ENCODE measurements around the gene JAKMIP3.

DNA sequence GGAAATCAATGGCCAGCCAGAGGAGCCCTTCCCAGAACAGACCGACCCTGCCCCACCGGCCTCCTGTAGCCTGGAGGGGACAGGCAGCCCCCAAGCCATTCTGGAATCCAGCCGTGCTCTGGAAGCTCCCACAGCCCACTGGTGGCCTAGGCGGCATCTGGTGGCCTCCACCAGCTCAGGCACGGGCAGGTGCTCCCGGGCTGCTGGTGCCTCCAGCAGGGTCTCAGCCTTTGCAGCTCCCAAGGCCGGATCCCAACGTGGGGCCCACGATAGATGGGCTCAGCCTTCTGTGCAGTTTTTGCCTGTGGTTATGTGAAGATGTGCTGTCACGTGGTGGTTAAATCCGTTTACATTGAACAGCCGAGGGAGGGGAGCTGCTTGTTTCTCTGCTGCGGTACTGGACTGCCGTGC lies 44.4 kb downstream of the JAKMIP3 start:
- TF ChIP-seq, protein P1, sequence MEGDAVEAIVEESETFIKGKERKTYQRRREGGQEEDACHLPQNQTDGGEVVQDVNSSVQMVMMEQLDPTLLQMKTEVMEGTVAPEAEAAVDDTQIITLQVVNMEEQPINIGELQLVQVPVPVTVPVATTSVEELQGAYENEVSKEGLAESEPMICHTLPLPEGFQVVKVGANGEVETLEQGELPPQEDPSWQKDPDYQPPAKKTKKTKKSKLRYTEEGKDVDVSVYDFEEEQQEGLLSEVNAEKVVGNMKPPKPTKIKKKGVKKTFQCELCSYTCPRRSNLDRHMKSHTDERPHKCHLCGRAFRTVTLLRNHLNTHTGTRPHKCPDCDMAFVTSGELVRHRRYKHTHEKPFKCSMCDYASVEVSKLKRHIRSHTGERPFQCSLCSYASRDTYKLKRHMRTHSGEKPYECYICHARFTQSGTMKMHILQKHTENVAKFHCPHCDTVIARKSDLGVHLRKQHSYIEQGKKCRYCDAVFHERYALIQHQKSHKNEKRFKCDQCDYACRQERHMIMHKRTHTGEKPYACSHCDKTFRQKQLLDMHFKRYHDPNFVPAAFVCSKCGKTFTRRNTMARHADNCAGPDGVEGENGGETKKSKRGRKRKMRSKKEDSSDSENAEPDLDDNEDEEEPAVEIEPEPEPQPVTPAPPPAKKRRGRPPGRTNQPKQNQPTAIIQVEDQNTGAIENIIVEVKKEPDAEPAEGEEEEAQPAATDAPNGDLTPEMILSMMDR (IDR thresholded peaks at IDR 0.05) = no peak
- TF ChIP-seq POLR2A (IDR thresholded peaks at IDR 0.05) (no peak), POLR2AphosphoS5 (IDR thresholded peaks at IDR 0.05) (no peak)

All from breast epithelium (tissue), 3 donors.